Measurements from ENCODE around the gene ASRGL1. TPM values are rescaled to one million over a fixed set of nuclear protein-coding genes. Genes with fewer than 3 reads are reported as not detected.

Gene ASRGL1
- polyA plus RNA-seq, 1 of the 3 experiments (the other 2 are of a cell fraction) = 4.3 TPM

DNA sequence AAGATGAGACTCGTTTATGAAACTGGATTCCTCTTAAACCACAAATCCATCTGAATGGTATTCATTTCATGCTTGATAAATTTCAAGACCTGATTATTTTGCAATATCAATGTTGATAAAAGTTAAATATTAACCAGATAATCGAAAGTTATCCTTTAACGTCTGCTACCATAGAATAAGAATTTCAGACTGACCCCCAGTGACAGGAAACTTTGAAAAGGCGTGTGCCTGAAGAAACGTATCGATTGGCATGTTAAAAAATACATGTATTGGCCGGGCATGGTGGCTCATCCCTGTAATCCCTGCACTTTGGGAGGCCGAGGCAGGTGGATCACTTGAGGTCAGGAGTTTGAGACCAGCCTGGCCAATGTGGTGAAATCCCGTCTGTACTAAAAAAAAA is 95.4 kb downstream of the ASRGL1 start:
- Histone ChIP-seq H3K9ac (no peak overlapping the region), H2AFZ (ENCODE audit: low read depth) (no peak overlapping the region), H3F3A (replicated peaks; ENCODE audit: insufficient read depth) (peaks cover 42% of the 10 kb centered on the region), H3K4me2 (no peak overlapping the region), H3K4me1 (ENCODE audit: control insufficient read depth in 1 of 2, insufficient read depth in 2 of 2, low read depth in 1 of 2, low read length in 1 of 2) (peaks cover 13 to 27% of the 10 kb centered on the region in 2 experiments), H3K9me3 (no peaks in the 10 kb centered on the region), H3K27ac (ENCODE audit: low read depth in 2 of 2, low read length in 1 of 2) (peak overlapping the region in 1 of 2 experiments; percentile 75; a peak in 2 of 4 replicates), H3K36me3 (replicated peaks in 1 of 2; ENCODE audit: control insufficient read depth in 1 of 2, insufficient read depth in 2 of 2, low read length in 1 of 2) (no peaks in the 10 kb centered on the region), H3K79me2 (ENCODE audit: insufficient read depth) (no peaks in the 10 kb centered on the region), H3K4me3 (ENCODE audit: low read depth in 2 of 2, low read length in 1 of 2) (no peak overlapping the region), H4K20me1 (ENCODE audit: insufficient read depth) (no peaks in the 10 kb centered on the region), H3K9me2 (no peaks in the 10 kb centered on the region), H3K27me3 (ENCODE audit: insufficient read depth) (no peaks in the 10 kb centered on the region)
- DNase-seq = no peak
- 79% methylated on average over 9 of the region's 9 CpGs for WGBS (ENCODE audit: low lambda C conversion rate)
- ChIA-PET CTCF (interaction anchor here (3.2 kb wide), 1 partner anchor 8 kb away, joined by 16 read pairs; no protein-coding TSS in a partner anchor), POLR2A (no interaction called here)
- TF ChIP-seq NFIC (IDR thresholded peaks at IDR 0.05; ENCODE audit: borderline replicate concordance) = no peak
- TF ChIP-seq, protein P1, sequence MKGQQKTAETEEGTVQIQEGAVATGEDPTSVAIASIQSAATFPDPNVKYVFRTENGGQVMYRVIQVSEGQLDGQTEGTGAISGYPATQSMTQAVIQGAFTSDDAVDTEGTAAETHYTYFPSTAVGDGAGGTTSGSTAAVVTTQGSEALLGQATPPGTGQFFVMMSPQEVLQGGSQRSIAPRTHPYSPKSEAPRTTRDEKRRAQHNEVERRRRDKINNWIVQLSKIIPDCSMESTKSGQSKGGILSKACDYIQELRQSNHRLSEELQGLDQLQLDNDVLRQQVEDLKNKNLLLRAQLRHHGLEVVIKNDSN (IDR thresholded peaks at IDR 0.05; ENCODE audit: borderline replicate concordance, low read depth) = no peak
- TF ChIP-seq, protein P2, sequence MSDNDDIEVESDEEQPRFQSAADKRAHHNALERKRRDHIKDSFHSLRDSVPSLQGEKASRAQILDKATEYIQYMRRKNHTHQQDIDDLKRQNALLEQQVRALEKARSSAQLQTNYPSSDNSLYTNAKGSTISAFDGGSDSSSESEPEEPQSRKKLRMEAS (IDR thresholded peaks at IDR 0.05; ENCODE audit: low read depth) = no peak

GRCh38 chr11:62433141-62433903 is 96.1 kb downstream of the ASRGL1 start:
- Histone ChIP-seq H3K9me2 (no peaks in the 10 kb centered on the region), H3K4me1 (ENCODE audit: control insufficient read depth in 1 of 2, insufficient read depth in 2 of 2, low read depth in 1 of 2, low read length in 1 of 2) (peaks cover 10 to 23% of the 10 kb centered on the region in 2 experiments), H4K20me1 (ENCODE audit: insufficient read depth) (no peaks in the 10 kb centered on the region), H2AFZ (ENCODE audit: low read depth) (no peak overlapping the region), H3K27me3 (ENCODE audit: insufficient read depth) (no peaks in the 10 kb centered on the region), H3F3A (replicated peaks; ENCODE audit: insufficient read depth) (peaks cover 37% of the 10 kb centered on the region), H3K4me2 (no peak overlapping the region), H3K9ac (no peak overlapping the region), H3K4me3 (ENCODE audit: low read depth in 2 of 2, low read length in 1 of 2) (no peak overlapping the region), H3K36me3 (replicated peaks in 1 of 2; ENCODE audit: control insufficient read depth in 1 of 2, insufficient read depth in 2 of 2, low read length in 1 of 2) (no peaks in the 10 kb centered on the region), H3K9me3 (no peaks in the 10 kb centered on the region), H3K79me2 (ENCODE audit: insufficient read depth) (no peaks in the 10 kb centered on the region), H3K27ac (ENCODE audit: low read depth in 2 of 2, low read length in 1 of 2) (no peak overlapping the region)
- TF ChIP-seq, protein P3, sequence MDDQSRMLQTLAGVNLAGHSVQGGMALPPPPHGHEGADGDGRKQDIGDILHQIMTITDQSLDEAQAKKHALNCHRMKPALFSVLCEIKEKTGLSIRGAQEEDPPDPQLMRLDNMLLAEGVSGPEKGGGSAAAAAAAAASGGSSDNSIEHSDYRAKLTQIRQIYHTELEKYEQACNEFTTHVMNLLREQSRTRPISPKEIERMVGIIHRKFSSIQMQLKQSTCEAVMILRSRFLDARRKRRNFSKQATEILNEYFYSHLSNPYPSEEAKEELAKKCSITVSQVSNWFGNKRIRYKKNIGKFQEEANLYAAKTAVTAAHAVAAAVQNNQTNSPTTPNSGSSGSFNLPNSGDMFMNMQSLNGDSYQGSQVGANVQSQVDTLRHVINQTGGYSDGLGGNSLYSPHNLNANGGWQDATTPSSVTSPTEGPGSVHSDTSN (IDR thresholded peaks at IDR 0.05) = no peak
- TF ChIP-seq TEAD4 (IDR thresholded peaks at IDR 0.05; ENCODE audit: borderline replicate concordance, insufficient read depth) = no peak
- TF ChIP-seq RFX5 (IDR thresholded peaks at IDR 0.05; ENCODE audit: low read length) = no peak
- TF ChIP-seq GATA2 (CRISPR knock-in tag; IDR thresholded peaks at IDR 0.05) = no peak
- TF ChIP-seq, protein P4, sequence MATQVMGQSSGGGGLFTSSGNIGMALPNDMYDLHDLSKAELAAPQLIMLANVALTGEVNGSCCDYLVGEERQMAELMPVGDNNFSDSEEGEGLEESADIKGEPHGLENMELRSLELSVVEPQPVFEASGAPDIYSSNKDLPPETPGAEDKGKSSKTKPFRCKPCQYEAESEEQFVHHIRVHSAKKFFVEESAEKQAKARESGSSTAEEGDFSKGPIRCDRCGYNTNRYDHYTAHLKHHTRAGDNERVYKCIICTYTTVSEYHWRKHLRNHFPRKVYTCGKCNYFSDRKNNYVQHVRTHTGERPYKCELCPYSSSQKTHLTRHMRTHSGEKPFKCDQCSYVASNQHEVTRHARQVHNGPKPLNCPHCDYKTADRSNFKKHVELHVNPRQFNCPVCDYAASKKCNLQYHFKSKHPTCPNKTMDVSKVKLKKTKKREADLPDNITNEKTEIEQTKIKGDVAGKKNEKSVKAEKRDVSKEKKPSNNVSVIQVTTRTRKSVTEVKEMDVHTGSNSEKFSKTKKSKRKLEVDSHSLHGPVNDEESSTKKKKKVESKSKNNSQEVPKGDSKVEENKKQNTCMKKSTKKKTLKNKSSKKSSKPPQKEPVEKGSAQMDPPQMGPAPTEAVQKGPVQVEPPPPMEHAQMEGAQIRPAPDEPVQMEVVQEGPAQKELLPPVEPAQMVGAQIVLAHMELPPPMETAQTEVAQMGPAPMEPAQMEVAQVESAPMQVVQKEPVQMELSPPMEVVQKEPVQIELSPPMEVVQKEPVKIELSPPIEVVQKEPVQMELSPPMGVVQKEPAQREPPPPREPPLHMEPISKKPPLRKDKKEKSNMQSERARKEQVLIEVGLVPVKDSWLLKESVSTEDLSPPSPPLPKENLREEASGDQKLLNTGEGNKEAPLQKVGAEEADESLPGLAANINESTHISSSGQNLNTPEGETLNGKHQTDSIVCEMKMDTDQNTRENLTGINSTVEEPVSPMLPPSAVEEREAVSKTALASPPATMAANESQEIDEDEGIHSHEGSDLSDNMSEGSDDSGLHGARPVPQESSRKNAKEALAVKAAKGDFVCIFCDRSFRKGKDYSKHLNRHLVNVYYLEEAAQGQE (IDR thresholded peaks at IDR 0.05; ENCODE audit: low read depth, low read length) = no peak
- no peak for TF ChIP-seq SMC3 (IDR thresholded peaks at IDR 0.05; ENCODE audit: low read depth, low read length)
- TF ChIP-seq YY1 (IDR thresholded peaks at IDR 0.05; ENCODE audit: low read depth) = no peak
- TF ChIP-seq, protein P5, sequence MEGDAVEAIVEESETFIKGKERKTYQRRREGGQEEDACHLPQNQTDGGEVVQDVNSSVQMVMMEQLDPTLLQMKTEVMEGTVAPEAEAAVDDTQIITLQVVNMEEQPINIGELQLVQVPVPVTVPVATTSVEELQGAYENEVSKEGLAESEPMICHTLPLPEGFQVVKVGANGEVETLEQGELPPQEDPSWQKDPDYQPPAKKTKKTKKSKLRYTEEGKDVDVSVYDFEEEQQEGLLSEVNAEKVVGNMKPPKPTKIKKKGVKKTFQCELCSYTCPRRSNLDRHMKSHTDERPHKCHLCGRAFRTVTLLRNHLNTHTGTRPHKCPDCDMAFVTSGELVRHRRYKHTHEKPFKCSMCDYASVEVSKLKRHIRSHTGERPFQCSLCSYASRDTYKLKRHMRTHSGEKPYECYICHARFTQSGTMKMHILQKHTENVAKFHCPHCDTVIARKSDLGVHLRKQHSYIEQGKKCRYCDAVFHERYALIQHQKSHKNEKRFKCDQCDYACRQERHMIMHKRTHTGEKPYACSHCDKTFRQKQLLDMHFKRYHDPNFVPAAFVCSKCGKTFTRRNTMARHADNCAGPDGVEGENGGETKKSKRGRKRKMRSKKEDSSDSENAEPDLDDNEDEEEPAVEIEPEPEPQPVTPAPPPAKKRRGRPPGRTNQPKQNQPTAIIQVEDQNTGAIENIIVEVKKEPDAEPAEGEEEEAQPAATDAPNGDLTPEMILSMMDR (IDR thresholded peaks at IDR 0.05) = no peak
- TF ChIP-seq MEF2A (IDR thresholded peaks at IDR 0.05; ENCODE audit: borderline replicate concordance, low read depth) = no peak
- TF ChIP-seq, protein P2 (IDR thresholded peaks at IDR 0.05; ENCODE audit: low read depth) = no peak
- TF ChIP-seq EP300 (IDR thresholded peaks at IDR 0.05; ENCODE audit: borderline replicate concordance in 1 of 2, low read depth in 1 of 2, low read length in 1 of 2) = no peak
- no peak for TF ChIP-seq SIN3A (IDR thresholded peaks at IDR 0.05; ENCODE audit: borderline replicate concordance, low read depth, low read length)
- no peak for TF ChIP-seq ELF1 (IDR thresholded peaks at IDR 0.05)
- TF ChIP-seq NRF1 (IDR thresholded peaks at IDR 0.05; ENCODE audit: low read depth, low read length) = no peak
- TF ChIP-seq FOSL2 (IDR thresholded peaks at IDR 0.05; ENCODE audit: borderline replicate concordance, low read depth) = no peak
- no peak for DNase-seq
- 87% methylated on average over 16 of the region's 16 CpGs for WGBS (ENCODE audit: low lambda C conversion rate)
- CTCF ChIA-PET = interaction anchor here (3.2 kb wide), 1 partner anchor 9 kb away, joined by 16 read pairs; no protein-coding TSS in a partner anchor
- POLR2A ChIA-PET = no interaction called here
